Aorta (tissue), 5 donors: ENCODE data around the gene UNC45B. TPM values are rescaled to one million over a fixed set of nuclear protein-coding genes. Genes with fewer than 3 reads are reported as not detected.

Experiments
- ATAC-seq: fragments of 200-7000 bp; cut with Tn5 transposase; one replicate; pipeline ENCODE4 v1.9.1; 2022; ENCODE audit warnings: moderate library complexity; ENCODE audit not compliant: low FRiP score
- DNase-seq, 2 donors: peaks; one replicate each; pipeline ENCODE4 v3.0.0-alpha.2; 2020
- H3K27ac ChIP-seq, 2 donors: one replicate each; pipeline ENCODE4 v1.5.1; 2013; ENCODE audit warnings: low read length in 2 of 2, mild to moderate bottlenecking in 2 of 2, moderate library complexity in 2 of 2, control low read depth in 1 of 2, inconsistent platforms in 1 of 2, low read depth in 1 of 2
- H3K27me3 ChIP-seq, 2 donors: one replicate each; pipeline ENCODE4 v1.6.1; 2013; ENCODE audit warnings: control low read depth in 1 of 2, low read length in 1 of 2, mild to moderate bottlenecking in 1 of 2, moderate library complexity in 1 of 2; ENCODE audit not compliant: insufficient read depth in 2 of 2, control insufficient read depth in 1 of 2
- H3K36me3 ChIP-seq, 2 donors: one replicate each; pipeline ENCODE4 v1.6.1; 2013; ENCODE audit warnings: control low read depth in 1 of 2, low read length in 1 of 2, mild to moderate bottlenecking in 1 of 2; ENCODE audit not compliant: insufficient read depth in 2 of 2, control insufficient read depth in 1 of 2
- H3K4me1 ChIP-seq, 2 donors: one replicate each; pipeline ENCODE4 v1.6.1; 2013; ENCODE audit warnings: low read length in 2 of 2, control low read depth in 1 of 2, mild to moderate bottlenecking in 1 of 2, moderate library complexity in 1 of 2; ENCODE audit not compliant: insufficient read depth in 2 of 2, control insufficient read depth in 1 of 2
- H3K4me3 ChIP-seq, 2 donors: one replicate each; pipeline ENCODE4 v1.5.1; 2013; ENCODE audit warnings: low read length in 2 of 2, control low read depth in 1 of 2, mild to moderate bottlenecking in 1 of 2
- H3K9me3 ChIP-seq: one replicate; pipeline ENCODE4 v1.6.1; 2013; ENCODE audit warnings: mild to moderate bottlenecking, low read length; ENCODE audit not compliant: control insufficient read depth
- WGBS, 2 donors: extraction: QIAGEN DNeasy Blood & Tissue Kit; methylation state at CpG; one replicate each; pipeline ENCODE4 v1.1.7; 2013; 5-methylcytosine and 5-hydroxymethylcytosine counted together
- intact Hi-C, 2 donors: fragments of 100-400 bp; cut with DNase I; formaldehyde crosslinking; loops; one replicate each; pipeline versions ENCODE4 v1.14.2 to v1.15.0; 2022
- polyA plus RNA-seq, 2 donors: library from polyadenylated mRNA; stranded (reverse); fragments of 200-250 nt; gene quantifications; one replicate each; pipeline ENCODE4 v1.2.3, GENCODE V29; 2013
- total RNA-seq, 2 donors: library from RNA; stranded (reverse); fragmentation: NEBNext Ultra II Directional; extraction: Animal tissue kit (Norgen Biotek cat#: 25700); gene quantifications; one replicate each; pipeline ENCODE4 v1.2.1, GENCODE V29; 2021
- donor health status: healthy with polysubstance abuse.
- donor health status: Bipolar disorder and iron deficiency.
- donor health status: DM: no; HTN: no; CAD: no.
- donor health status: DM: no; HTN: no; CAD: no.
- donor health status: DM: yes; HTN: yes; CAD: no.

UNC45B gene
- total and polyA plus RNA-seq, 4 donors = 0.50 TPM; not detected in 3

GRCh38 chr17:35119370-35120165 is 28.0 kb upstream of the UNC45B start, which contains the start of gene RAD51D:
Gene RAD51D, minus strand, starts transcription at chr17:35119860. Its CDS starts 247 bp downstream, at chr17:35119613.
- H3K4me1 ChIP-seq = no peaks in the 10 kb centered on the region
- 0% methylated on average over 63 to 72 of the region's 72 CpGs for WGBS, 2 donors
- no peaks in the 10 kb centered on the region for H3K27me3 ChIP-seq
- DNase-seq (peak; percentile 80 to 92), ATAC-seq (peak; percentile 95)
- peak within 1 kb of the TSS; percentile 64 to 75 for H3K4me3 ChIP-seq
- H3K36me3 ChIP-seq = no peaks in the 10 kb centered on the region
- H3K27ac ChIP-seq = no peak within 1 kb of the TSS
- intact Hi-C loops = loop anchor here (2.0 to 5.0 kb wide), 4 partner anchors 159 to 699 kb away; partner anchors contain the start of genes CCT6B (in 1 of the 2) and ZNF830 (in 1 of the 2)
- no peaks in the 10 kb centered on the region for H3K9me3 ChIP-seq

GRCh38 chr17:35121315-35121714 is 26.3 kb upstream of the UNC45B start, which contains the start of gene FNDC8:
Gene FNDC8, plus strand, starts transcription at chr17:35121615. Its CDS starts 79 bp downstream, at chr17:35121694.
- 94 to 96% methylated on average over 3 of the region's 3 CpGs for WGBS, 2 donors
- Histone ChIP-seq H3K27me3 (no peaks in the 10 kb centered on the region), H3K4me1 (no peaks in the 10 kb centered on the region), H3K36me3 (no peaks in the 10 kb centered on the region), H3K4me3 (no peak within 1 kb of the TSS), H3K27ac (no peak within 1 kb of the TSS), H3K9me3 (no peaks in the 10 kb centered on the region)
- no peak for DNase-seq
- ATAC-seq = no peak
- intact Hi-C loops = loop anchor here in 1 of 2 donors (2.0 kb wide), 1 partner anchor 701 kb away; no protein-coding TSS in a partner anchor

GRCh38 chr17:35127751-35128514 is 19.7 kb upstream of the UNC45B start:
- DNase-seq = no peak
- intact Hi-C loops = no loop called here
- Histone ChIP-seq H3K27me3 (no peaks in the 10 kb centered on the region), H3K27ac (no peak overlapping the region), H3K36me3 (peaks cover 0 to 6% of the 10 kb centered on the region in 2 donors), H3K9me3 (no peaks in the 10 kb centered on the region), H3K4me1 (no peaks in the 10 kb centered on the region), H3K4me3 (no peak overlapping the region)
- WGBS, 2 donors = 80 to 82% methylated on average over 11 of the region's 11 CpGs
- ATAC-seq = peak; percentile 53

GRCh38 chr17:35129154-35129972 is 18.3 kb upstream of the UNC45B start:
- peaks cover 0 to 13% of the 10 kb centered on the region in 2 donors for H3K36me3 ChIP-seq
- no peaks in the 10 kb centered on the region for H3K4me1 ChIP-seq
- ATAC-seq (no peak), DNase-seq (no peak)
- intact Hi-C loops = no loop called here
- H3K27me3 ChIP-seq = no peaks in the 10 kb centered on the region
- H3K27ac ChIP-seq = no peak overlapping the region
- H3K9me3 ChIP-seq = no peaks in the 10 kb centered on the region
- WGBS, 2 donors = 79 to 80% methylated on average over 11 of the region's 11 CpGs
- no peak overlapping the region for H3K4me3 ChIP-seq

DNA sequence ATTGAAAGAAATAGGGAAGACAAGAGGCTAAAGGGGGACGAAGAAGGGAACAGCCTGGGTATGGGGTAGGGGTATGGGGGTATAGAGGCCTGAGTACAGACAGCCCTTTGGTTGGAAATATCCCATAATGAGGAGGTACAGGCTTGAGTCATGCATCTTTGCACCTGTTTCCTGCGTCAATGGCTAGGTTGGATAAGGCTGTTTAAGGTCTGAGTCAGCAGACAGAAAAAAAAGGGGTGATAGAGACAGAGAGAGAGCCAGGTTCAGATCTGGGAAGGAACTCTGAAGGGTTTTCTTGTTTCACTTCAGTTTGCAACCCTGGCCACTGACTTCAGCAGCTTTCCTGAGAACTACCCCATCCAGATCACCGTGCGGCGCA is 17.7 kb upstream of the UNC45B start:
- Histone ChIP-seq H3K4me3 (no peak overlapping the region), H3K27me3 (no peaks in the 10 kb centered on the region), H3K9me3 (no peaks in the 10 kb centered on the region), H3K36me3 (peaks cover 0 to 13% of the 10 kb centered on the region in 2 donors), H3K4me1 (no peaks in the 10 kb centered on the region), H3K27ac (no peak overlapping the region)
- intact Hi-C loops = no loop called here
- ATAC-seq = no peak
- WGBS, 2 donors = 95% methylated on average over 5 of the region's 5 CpGs
- DNase-seq = no peak

- peaks cover 0 to 13% of the 10 kb centered on the region in 2 donors for H3K36me3 ChIP-seq
- intact Hi-C loops = no loop called here
- DNase-seq (no peak), ATAC-seq (no peak)
- 85 to 94% methylated on average over 3 of the region's 3 CpGs for WGBS, 2 donors
- H3K4me3 ChIP-seq = no peak overlapping the region
- H3K27me3 ChIP-seq = no peaks in the 10 kb centered on the region
- no peaks in the 10 kb centered on the region for H3K4me1 ChIP-seq
- no peak overlapping the region for H3K27ac ChIP-seq
- no peaks in the 10 kb centered on the region for H3K9me3 ChIP-seq
Observed at GRCh38 chr17:35130392-35130791, 17.2 kb upstream of the UNC45B start.

- ATAC-seq (no peak), DNase-seq (no peak)
- H3K27ac ChIP-seq = no peak overlapping the region
- H3K4me1 ChIP-seq = no peaks in the 10 kb centered on the region
- no peaks in the 10 kb centered on the region for H3K9me3 ChIP-seq
- intact Hi-C loops = no loop called here
- H3K27me3 ChIP-seq = no peaks in the 10 kb centered on the region
- WGBS, 2 donors = 87% methylated on average over 8 to 10 of the region's 10 CpGs
- peaks cover 0 to 15% of the 10 kb centered on the region in 2 donors for H3K36me3 ChIP-seq
- H3K4me3 ChIP-seq = no peak overlapping the region
Observed at GRCh38 chr17:35132099-35132498, 15.5 kb upstream of the UNC45B start.

DNA sequence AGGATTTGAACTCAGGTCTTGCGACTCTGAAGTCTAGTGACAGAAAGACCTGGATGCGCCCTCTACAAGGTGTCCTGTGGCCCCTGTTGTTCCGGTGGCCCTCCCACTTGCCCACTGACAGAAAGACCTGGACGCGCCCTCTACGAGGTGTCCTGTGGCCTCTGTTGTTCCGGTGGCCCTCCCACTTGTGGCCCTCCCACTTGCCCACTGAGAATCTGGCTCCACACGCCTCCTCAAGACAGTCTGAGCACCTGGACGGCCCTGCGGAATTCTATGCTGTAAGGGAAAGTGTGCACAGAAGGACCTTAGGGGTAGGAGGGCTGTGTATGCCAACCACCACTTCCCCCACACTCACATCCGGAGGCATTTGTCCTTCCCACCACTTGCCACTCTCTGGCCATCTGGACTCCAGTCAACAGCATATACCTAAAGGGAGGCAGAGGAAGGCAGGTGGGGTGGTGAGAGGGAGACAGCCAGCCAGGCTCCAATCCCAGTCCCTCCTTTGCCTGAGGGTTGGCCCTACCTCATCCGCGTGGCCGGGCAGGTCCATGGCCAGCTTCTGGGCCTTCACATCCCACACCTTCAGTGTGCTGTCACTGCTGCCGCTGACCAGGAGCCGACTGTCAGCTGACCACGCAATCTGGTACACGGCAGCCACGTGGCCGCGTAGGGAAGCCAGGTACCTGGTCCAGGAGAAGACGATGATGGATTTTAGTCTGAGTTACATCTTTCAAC is 14.6 kb upstream of the UNC45B start:
- Histone ChIP-seq H3K4me1 (no peaks in the 10 kb centered on the region), H3K36me3 (peaks cover 0 to 18% of the 10 kb centered on the region in 2 donors), H3K27me3 (no peaks in the 10 kb centered on the region), H3K9me3 (no peaks in the 10 kb centered on the region), H3K27ac (no peak overlapping the region), H3K4me3 (no peak overlapping the region)
- DNase-seq = no peak
- WGBS, 2 donors = 92 to 95% methylated on average over 22 of the region's 22 CpGs
- intact Hi-C loops = no loop called here
- no peak for ATAC-seq
